Left cardiac atrium (tissue), 4 donors: ENCODE measurements around the gene SHOC1. TPM values are rescaled to one million over a fixed set of nuclear protein-coding genes. Genes with fewer than 3 reads are reported as not detected.
"Not testable (repeated sequence)": the region's sequence is repeated elsewhere in the genome, so short reads cannot be mapped to it uniquely, and the experiment has no call there.

ENCODE experiments used
- ATAC-seq, 2 donors: fragments of 200-7000 bp; cut with Tn5 transposase; one replicate each; pipeline ENCODE4 v1.9.1; 2020; ENCODE audit warnings: mild to moderate bottlenecking in 2 of 2, moderate library complexity in 2 of 2
- DNase-seq: peaks from one replicate; pipeline ENCODE4 v3.0.0-alpha.2; 2020
- intact Hi-C, 2 donors: fragments of 100-400 bp; cut with DNase I; formaldehyde crosslinking; loops; one replicate each; pipeline versions ENCODE4 v1.14.1 to v1.15.1; 2022 to 2023
- long read RNA-seq: library from polyadenylated mRNA; unstranded; transcript quantifications from one replicate; pipeline ENCODE4 v2.0.0, GENCODE V29; 2021
- total RNA-seq, 2 donors: library from RNA; stranded (reverse); fragmentation: NEBNext Ultra II Directional; extraction: Animal tissue kit (Norgen Biotek cat#: 25700); gene quantifications; one replicate each; pipeline ENCODE4 v1.2.1, GENCODE V29; 2021
- donor health status: DM: no; HTN: yes; CAD: no.
- donor health status: DM: no; HTN: yes; CAD: no; lungs with severe emphysema.
- donor health status: DM: yes; HTN: yes; CAD: no.
- donor health status: Dilated cardiomyopathy.

SHOC1 gene
- total RNA-seq, result not detected
- long read RNA-seq, result 0 reads

GRCh38 chr9:111794835-111795556, at the start of gene SHOC1:
Gene SHOC1 (minus strand): TSS chr9:111794937. CDS start chr9:111791418, 3,519 bp downstream.
- peak; percentile 23 for DNase-seq
- intact Hi-C loops, result no loop called here
- ATAC-seq, result peak in 1 of 2 donors; percentile 50

GRCh38 chr9:111843971-111844370, 49.2 kb upstream of the SHOC1 start:
- intact Hi-C loops, result no loop called here
- ATAC-seq, result no peak
- DNase-seq, result no peak

- ATAC-seq (peak in 1 of 2 donors; percentile 53), DNase-seq (no peak)
- intact Hi-C loops, result no loop called here
These were observed 47.6 kb upstream of the SHOC1 start for GRCh38 chr9:111842313-111842712.

- intact Hi-C loops, result no loop called here
- ATAC-seq (peak in 1 of 2 donors; percentile 44), DNase-seq (no peak)
These were observed 45.7 kb upstream of the SHOC1 start for GRCh38 chr9:111840442-111840841.

GRCh38 chr9:111839987-111840386, 45.2 kb upstream of the SHOC1 start:
- no peak for ATAC-seq
- DNase-seq, result no peak
- intact Hi-C loops, result no loop called here

- intact Hi-C loops, result no loop called here
- DNase-seq (no peak), ATAC-seq (no peak)
These were observed 44.6 kb upstream of the SHOC1 start for GRCh38 chr9:111839387-111839786.

GRCh38 chr9:111838439-111838838, 43.7 kb upstream of the SHOC1 start:
- ATAC-seq, result no peak
- intact Hi-C loops, result no loop called here

GRCh38 chr9:111836311-111836710, 41.6 kb upstream of the SHOC1 start:
- DNase-seq, result no peak
- ATAC-seq, result no peak
- intact Hi-C loops, result no loop called here

More at GRCh38 chr9:111838439-111838838, 43.7 kb upstream of the SHOC1 start:
- no peak for DNase-seq

- DNase-seq (no peak), ATAC-seq (peak in 1 of 2 donors; percentile 86)
- intact Hi-C loops, result no loop called here
These were observed 39.2 kb upstream of the SHOC1 start for GRCh38 chr9:111833941-111834340.

GRCh38 chr9:111832449-111832848, 37.7 kb upstream of the SHOC1 start:
- intact Hi-C loops, result no loop called here
- no peak for DNase-seq
- ATAC-seq, result no peak

GRCh38 chr9:111831371-111832108, 36.8 kb upstream of the SHOC1 start:
- ATAC-seq, result no peak
- DNase-seq, result no peak
- intact Hi-C loops, result no loop called here

- intact Hi-C loops, result no loop called here
These were observed 33.5 kb upstream of the SHOC1 start for GRCh38 chr9:111828193-111828592.

GRCh38 chr9:111825468-111826145, 30.9 kb upstream of the SHOC1 start:
- DNase-seq (no peak), ATAC-seq (no peak)
- intact Hi-C loops, result no loop called here

More at GRCh38 chr9:111828193-111828592, 33.5 kb upstream of the SHOC1 start:
- ATAC-seq (no peak), DNase-seq (no peak)

GRCh38 chr9:111821006-111821528, 26.3 kb upstream of the SHOC1 start:
- DNase-seq (no peak), ATAC-seq (peak in 1 of 2 donors; percentile 38)
- intact Hi-C loops, result no loop called here

- no peak for DNase-seq
- intact Hi-C loops, result no loop called here
- ATAC-seq, result no peak
These were observed 24.6 kb upstream of the SHOC1 start for GRCh38 chr9:111819360-111819759.

GRCh38 chr9:111815285-111816070, 20.7 kb upstream of the SHOC1 start:
- ATAC-seq (no peak), DNase-seq (no peak)
- intact Hi-C loops, result no loop called here

GRCh38 chr9:111812337-111812736, 17.6 kb upstream of the SHOC1 start:
- DNase-seq (no peak), ATAC-seq (no peak)
- intact Hi-C loops, result no loop called here

GRCh38 chr9:111810908-111811307, 16.2 kb upstream of the SHOC1 start:
- ATAC-seq (no peak), DNase-seq (no peak)
- intact Hi-C loops, result no loop called here

GRCh38 chr9:111810415-111810814, 15.7 kb upstream of the SHOC1 start:
- ATAC-seq, intact Hi-C loops, DNase-seq: not testable (repeated sequence)
